Nephron progenitor cell (in vitro differentiated cells): ENCODE results near the gene DNMT3A.

Experiments
- DNase-seq: peaks from one replicate; pipeline ENCODE4 v3.0.0; 2021
- H3K27ac Mint-ChIP-seq: 2 replicates; pipeline ENCODE4 v1.8.0; 2021; ENCODE audit warnings: mild to moderate bottlenecking, moderate library complexity, mixed read lengths
- H3K27me3 Mint-ChIP-seq: 2 replicates; pipeline ENCODE4 v1.8.0; 2021; ENCODE audit warnings: mild to moderate bottlenecking, low read depth, mixed read lengths; ENCODE audit not compliant: poor library complexity
- H3K36me3 Mint-ChIP-seq: 2 replicates; pipeline ENCODE4 v1.8.0; 2021; ENCODE audit warnings: low read depth, mixed read lengths
- H3K4me1 Mint-ChIP-seq: 2 replicates; pipeline ENCODE4 v1.8.0; 2021; ENCODE audit warnings: mixed read lengths
- H3K4me3 Mint-ChIP-seq: 2 replicates; pipeline ENCODE4 v1.8.0; 2021; ENCODE audit warnings: mild to moderate bottlenecking, moderate library complexity, mixed read lengths
- H3K9me3 Mint-ChIP-seq: 2 replicates; pipeline ENCODE4 v1.8.0; 2021; ENCODE audit warnings: mild to moderate bottlenecking, moderate library complexity, mixed read lengths
- TF ChIP-seq, protein P1 (sequence below): fragments of 200-600 bp; sonication (generic); IDR thresholded peaks from 2 replicates; pipeline ENCODE4 v1.5.0; 2021; ENCODE audit warnings: antibody characterized with exemption

Gene DNMT3A

DNA sequence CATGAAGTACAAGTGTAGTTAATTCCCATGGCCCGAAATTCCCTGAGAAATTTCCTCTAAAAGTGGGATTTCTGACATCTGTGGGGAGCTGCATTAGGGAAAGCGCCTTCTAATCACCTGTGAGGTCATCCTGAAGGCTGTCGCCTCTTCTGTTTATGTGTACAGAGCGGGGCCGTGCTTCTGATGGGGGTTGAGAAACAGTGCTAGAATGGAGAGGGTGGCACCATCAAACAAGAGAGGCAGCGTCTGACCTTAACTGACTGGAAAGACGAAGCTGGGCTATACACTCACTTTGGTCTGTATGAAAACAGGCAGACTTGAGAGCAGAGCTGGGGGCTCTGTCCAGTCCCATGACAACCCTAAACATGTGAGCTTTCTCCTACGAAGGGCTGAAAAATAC is 44.2 kb upstream of the DNMT3A start:
- DNase-seq, result no peak
- Mint-ChIP-seq H3K36me3 (peaks cover 48% of the 10 kb centered on the region), H3K4me1 (peaks cover 49% of the 10 kb centered on the region), H3K4me3 (no peak overlapping the region), H3K27me3 (peaks cover 7% of the 10 kb centered on the region), H3K9me3 (no peaks in the 10 kb centered on the region), H3K27ac (peak overlapping the region; percentile 62)
- TF ChIP-seq, protein P1, sequence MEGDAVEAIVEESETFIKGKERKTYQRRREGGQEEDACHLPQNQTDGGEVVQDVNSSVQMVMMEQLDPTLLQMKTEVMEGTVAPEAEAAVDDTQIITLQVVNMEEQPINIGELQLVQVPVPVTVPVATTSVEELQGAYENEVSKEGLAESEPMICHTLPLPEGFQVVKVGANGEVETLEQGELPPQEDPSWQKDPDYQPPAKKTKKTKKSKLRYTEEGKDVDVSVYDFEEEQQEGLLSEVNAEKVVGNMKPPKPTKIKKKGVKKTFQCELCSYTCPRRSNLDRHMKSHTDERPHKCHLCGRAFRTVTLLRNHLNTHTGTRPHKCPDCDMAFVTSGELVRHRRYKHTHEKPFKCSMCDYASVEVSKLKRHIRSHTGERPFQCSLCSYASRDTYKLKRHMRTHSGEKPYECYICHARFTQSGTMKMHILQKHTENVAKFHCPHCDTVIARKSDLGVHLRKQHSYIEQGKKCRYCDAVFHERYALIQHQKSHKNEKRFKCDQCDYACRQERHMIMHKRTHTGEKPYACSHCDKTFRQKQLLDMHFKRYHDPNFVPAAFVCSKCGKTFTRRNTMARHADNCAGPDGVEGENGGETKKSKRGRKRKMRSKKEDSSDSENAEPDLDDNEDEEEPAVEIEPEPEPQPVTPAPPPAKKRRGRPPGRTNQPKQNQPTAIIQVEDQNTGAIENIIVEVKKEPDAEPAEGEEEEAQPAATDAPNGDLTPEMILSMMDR, result no peak

GRCh38 chr2:25383806-25384205 is 42.1 kb upstream of the DNMT3A start:
- Mint-ChIP-seq H3K27me3 (peaks cover 7% of the 10 kb centered on the region), H3K9me3 (peaks cover 7% of the 10 kb centered on the region), H3K4me1 (peaks cover 49% of the 10 kb centered on the region), H3K27ac (peak overlapping the region; percentile 80), H3K4me3 (no peak overlapping the region), H3K36me3 (peaks cover 39% of the 10 kb centered on the region)
- DNase-seq, result no peak
- TF ChIP-seq, protein P1, result no peak

DNA sequence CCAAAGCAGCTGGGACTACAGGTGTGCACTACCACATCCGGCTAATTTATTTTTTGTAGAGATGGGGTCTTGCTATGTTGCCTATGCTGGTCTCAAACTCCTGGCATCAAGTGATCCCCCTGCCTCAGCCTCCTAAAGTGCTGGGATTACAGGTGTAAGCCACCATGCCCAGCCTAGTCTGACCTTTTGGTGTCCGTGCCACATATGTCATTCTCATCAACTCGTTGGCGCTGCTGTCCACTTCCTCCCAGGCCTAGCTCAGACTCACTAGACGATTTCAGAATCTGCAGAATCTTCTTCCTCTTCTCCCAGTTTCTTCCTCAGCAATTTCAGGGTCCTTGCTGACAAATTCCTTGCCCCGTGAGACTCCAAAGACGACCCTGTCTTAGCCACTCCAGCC is 39.8 kb upstream of the DNMT3A start:
- Mint-ChIP-seq H3K9me3 (peaks cover 17% of the 10 kb centered on the region), H3K4me1 (peaks cover 39% of the 10 kb centered on the region), H3K27me3 (peaks cover 4% of the 10 kb centered on the region), H3K27ac (no peak overlapping the region), H3K4me3 (no peak overlapping the region), H3K36me3 (peaks cover 33% of the 10 kb centered on the region)
- TF ChIP-seq, protein P1, result no peak
- DNase-seq, result no peak

DNA sequence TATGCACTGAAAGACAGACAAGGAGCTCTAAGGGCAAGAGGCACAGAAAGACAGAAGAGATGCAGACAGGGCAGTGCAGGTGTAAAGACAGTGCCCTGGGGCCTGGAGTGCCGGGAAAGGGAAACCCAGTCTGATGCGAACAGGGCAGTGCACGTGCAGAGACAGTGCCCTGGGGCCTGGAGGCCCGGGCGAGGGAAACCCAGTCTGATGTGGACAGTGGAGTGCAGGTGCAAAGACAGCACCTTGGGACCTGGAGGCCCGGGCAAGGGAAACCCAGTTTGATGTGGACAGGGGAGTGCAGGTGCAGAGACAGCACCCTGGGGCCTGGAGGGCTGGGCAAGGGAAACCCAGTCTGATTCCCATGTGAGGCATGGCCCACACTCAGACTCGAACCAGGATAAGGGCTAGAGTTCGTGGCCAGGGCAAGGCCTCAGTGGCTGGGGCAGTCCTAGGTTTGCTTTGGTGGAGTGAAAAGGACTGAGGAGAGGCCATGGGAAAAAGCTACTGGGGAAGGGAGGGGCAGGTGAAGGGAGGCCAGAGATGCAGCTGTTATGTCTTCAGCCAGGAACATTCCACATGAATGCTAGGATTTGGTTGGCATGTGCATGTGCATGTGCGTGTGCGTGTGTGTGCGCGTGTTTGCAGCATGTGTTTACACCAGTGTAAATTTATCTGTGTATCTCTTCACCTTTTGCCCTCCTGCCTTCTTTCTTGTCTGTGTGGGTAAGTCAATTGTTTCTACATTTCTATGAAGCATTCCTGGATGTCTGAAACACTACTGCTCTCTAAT is 39.1 kb upstream of the DNMT3A start:
- H3K27me3 Mint-ChIP-seq, result peaks cover 6% of the 10 kb centered on the region
- DNase-seq, result no peak
- H3K4me3 Mint-ChIP-seq, result no peak overlapping the region
- peaks cover 17% of the 10 kb centered on the region for H3K9me3 Mint-ChIP-seq
- H3K4me1 Mint-ChIP-seq, result peaks cover 39% of the 10 kb centered on the region
- no peak overlapping the region for H3K27ac Mint-ChIP-seq
- peaks cover 31% of the 10 kb centered on the region for H3K36me3 Mint-ChIP-seq
- TF ChIP-seq, protein P1, result no peak

DNA sequence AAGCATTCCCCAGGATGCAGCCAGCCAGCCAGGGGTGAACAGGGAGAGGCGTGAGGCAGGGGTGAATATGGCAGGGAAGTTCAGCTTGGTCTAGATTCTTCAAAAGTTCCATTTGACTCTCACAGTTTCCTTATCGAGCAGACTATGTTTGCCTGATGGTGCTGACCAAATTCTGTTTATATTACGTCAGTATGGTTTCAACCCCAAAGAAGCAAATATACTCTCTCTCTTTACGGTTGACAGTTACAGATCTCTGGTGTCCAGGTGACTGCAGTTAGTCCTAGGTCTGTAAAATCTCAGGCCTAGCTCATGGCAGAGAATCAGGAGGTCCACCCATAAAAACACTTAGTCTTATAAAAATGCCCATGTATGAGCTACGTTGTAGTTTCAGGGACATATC is 38.3 kb upstream of the DNMT3A start:
- Mint-ChIP-seq H3K27me3 (peaks cover 8% of the 10 kb centered on the region), H3K27ac (no peak overlapping the region), H3K9me3 (peaks cover 17% of the 10 kb centered on the region), H3K36me3 (peaks cover 31% of the 10 kb centered on the region), H3K4me3 (no peak overlapping the region), H3K4me1 (peaks cover 46% of the 10 kb centered on the region)
- TF ChIP-seq, protein P1, result no peak
- no peak for DNase-seq

GRCh38 chr2:25379535-25379934 is 37.8 kb upstream of the DNMT3A start:
- peaks cover 8% of the 10 kb centered on the region for H3K27me3 Mint-ChIP-seq
- no peak overlapping the region for H3K27ac Mint-ChIP-seq
- H3K36me3 Mint-ChIP-seq, result peaks cover 31% of the 10 kb centered on the region
- no peak for DNase-seq
- TF ChIP-seq, protein P1, result no peak
- no peak overlapping the region for H3K4me3 Mint-ChIP-seq
- H3K4me1 Mint-ChIP-seq, result peaks cover 47% of the 10 kb centered on the region
- peaks cover 17% of the 10 kb centered on the region for H3K9me3 Mint-ChIP-seq
